DOHH2 (cell line): ENCODE results near the gene DGUOK.
A peak's percentile ranks its signal among the peaks of the same experiment; 100 is the strongest.

Experiments
- H3F3A ChIP-seq: fragments of 200-600 bp; sonication (generic), shearing (Covaris generic); 2 replicates; pipeline ENCODE4 v1.6.0; 2016; ENCODE audit warnings: antibody characterized with exemption, mild to moderate bottlenecking; ENCODE audit not compliant: control insufficient read depth, insufficient read depth
- H3K27ac ChIP-seq: fragments of 200-600 bp; sonication (generic); 2 replicates; pipeline ENCODE4 v1.5.1; 2014; ENCODE audit warnings: low read depth, mild to moderate bottlenecking, low read length, moderate library complexity
- H3K27me3 ChIP-seq: fragments of 200-600 bp; sonication (generic); 2 replicates; pipeline ENCODE4 v1.6.1; 2014; ENCODE audit warnings: mild to moderate bottlenecking, low read length, mixed read lengths; ENCODE audit not compliant: control insufficient read depth
- H3K36me3 ChIP-seq: fragments of 200-600 bp; sonication (generic); 2 replicates; pipeline ENCODE4 v1.6.1; 2014; ENCODE audit warnings: mild to moderate bottlenecking, low read length, moderate library complexity, mixed read lengths; ENCODE audit not compliant: control insufficient read depth
- H3K4me1 ChIP-seq: fragments of 200-600 bp; sonication (generic); 2 replicates; pipeline ENCODE4 v1.6.1; 2014; ENCODE audit warnings: mild to moderate bottlenecking, low read length, mixed read lengths; ENCODE audit not compliant: control insufficient read depth
- H3K4me2 ChIP-seq: fragments of 200-600 bp; sonication (generic); 2 replicates; pipeline ENCODE4 v1.6.0; 2014; ENCODE audit warnings: mild to moderate bottlenecking, low read length, moderate library complexity
- H3K4me3 ChIP-seq: fragments of 200-600 bp; sonication (generic); 2 replicates; pipeline ENCODE4 v1.5.1; 2014; ENCODE audit warnings: mild to moderate bottlenecking, low read length, mixed read lengths
- H3K79me2 ChIP-seq: fragments of 200-600 bp; sonication (generic); 2 replicates; pipeline ENCODE4 v1.6.1; 2014; ENCODE audit warnings: mild to moderate bottlenecking, low read length, mixed read lengths; ENCODE audit not compliant: control insufficient read depth
- H3K9me2 ChIP-seq: fragments of 200-600 bp; sonication (generic); replicated peaks from 2 replicates; pipeline ENCODE4 v1.6.1; 2014; ENCODE audit warnings: mild to moderate bottlenecking, low read length, mixed read lengths; ENCODE audit not compliant: control insufficient read depth
- H3K9me3 ChIP-seq: fragments of 200-600 bp; sonication (generic); 2 replicates; pipeline ENCODE4 v1.6.1; 2014; ENCODE audit warnings: antibody characterized with exemption, low read length, mixed read lengths; ENCODE audit not compliant: control insufficient read depth, insufficient read depth
- H4K20me1 ChIP-seq: fragments of 200-600 bp; sonication (generic); 2 replicates; pipeline ENCODE4 v1.6.0; 2014; ENCODE audit warnings: low read depth, mild to moderate bottlenecking, antibody characterized with exemption, low read length, moderate library complexity; ENCODE audit not compliant: control insufficient read depth, insufficient read depth
- CTCF ChIP-seq: fragments of 200-600 bp; sonication (generic); IDR thresholded peaks from one replicate; pipeline ENCODE4 v1.5.1; 2014; ENCODE audit warnings: antibody characterized with exemption, mild to moderate bottlenecking, low read depth, low read length; ENCODE audit not compliant: poor library complexity, severe bottlenecking
- EZH2phosphoT487 ChIP-seq: fragments of 200-600 bp; sonication (generic); IDR thresholded peaks from 2 replicates; pipeline ENCODE4 v1.6.1; 2017; ENCODE audit warnings: borderline replicate concordance, mild to moderate bottlenecking, antibody characterized with exemption, low read length, moderate library complexity, mixed read lengths

The DGUOK gene

GRCh38 chr2:73985308-73986084 is 58.8 kb downstream of the DGUOK start:
- peaks cover 20% of the 10 kb centered on the region for H3F3A ChIP-seq
- H3K9me3 ChIP-seq, result no peaks in the 10 kb centered on the region
- TF ChIP-seq EZH2phosphoT487 (no peak), CTCF (no peak)
- peak overlapping the region; percentile 84 for H3K4me3 ChIP-seq
- H4K20me1 ChIP-seq, result peaks cover 23% of the 10 kb centered on the region
- peaks cover 75% of the 10 kb centered on the region for H3K4me1 ChIP-seq
- peak overlapping the region; percentile 98 for H3K4me2 ChIP-seq
- no peaks in the 10 kb centered on the region for H3K9me2 ChIP-seq
- H3K27me3 ChIP-seq, result 0 out of 2 replicates have a peak, but pooled peaks cover 2% of the 10 kb centered on the region
- H3K27ac ChIP-seq, result peak overlapping the region; percentile 67
- H3K79me2 ChIP-seq, result peaks cover 55% of the 10 kb centered on the region
- peaks cover 49% of the 10 kb centered on the region for H3K36me3 ChIP-seq

DNA sequence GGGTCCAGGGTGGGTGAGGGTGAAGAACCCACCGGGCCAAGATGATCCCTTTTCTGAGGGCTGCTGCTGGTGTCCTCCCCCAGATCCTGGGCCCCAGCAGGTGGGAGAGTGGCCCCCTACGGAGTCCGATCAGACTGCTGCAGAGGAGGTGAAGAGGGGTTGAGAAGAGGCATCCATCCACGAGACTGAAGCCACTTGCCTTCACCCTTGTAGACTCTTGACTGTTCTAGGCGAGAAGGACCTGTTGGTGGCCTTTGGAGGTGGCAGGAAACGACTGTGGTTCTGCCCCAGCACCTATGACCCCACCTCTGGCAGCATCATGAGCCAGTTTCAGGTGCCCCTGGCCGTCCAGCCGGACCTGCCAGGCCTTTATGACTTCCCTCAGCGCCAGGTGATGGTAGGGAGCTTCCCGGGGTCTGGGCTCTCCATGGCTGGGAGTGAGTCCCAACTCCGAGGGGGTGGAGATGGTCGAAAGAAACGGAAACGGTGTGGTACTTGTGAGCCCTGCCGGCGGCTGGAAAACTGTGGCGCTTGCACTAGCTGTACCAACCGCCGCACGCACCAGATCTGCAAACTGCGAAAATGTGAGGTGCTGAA is 59.5 kb downstream of the DGUOK start:
- TF ChIP-seq CTCF, result no peak
- no peak for TF ChIP-seq EZH2phosphoT487
- peaks cover 61% of the 10 kb centered on the region for H3K79me2 ChIP-seq
- H3F3A ChIP-seq, result peaks cover 20% of the 10 kb centered on the region
- peaks cover 68% of the 10 kb centered on the region for H3K4me1 ChIP-seq
- no peaks in the 10 kb centered on the region for H3K9me3 ChIP-seq
- H3K4me2 ChIP-seq, result peak overlapping the region; percentile 98
- H4K20me1 ChIP-seq, result peaks cover 23% of the 10 kb centered on the region
- H3K4me3 ChIP-seq, result peak overlapping the region; percentile 84
- H3K36me3 ChIP-seq, result peaks cover 54% of the 10 kb centered on the region
- no peaks in the 10 kb centered on the region for H3K9me2 ChIP-seq
- H3K27ac ChIP-seq, result peak overlapping the region; percentile 67
- 0 out of 2 replicates have a peak, but pooled peaks cover 2% of the 10 kb centered on the region for H3K27me3 ChIP-seq

- Histone ChIP-seq H3K79me2 (peaks cover 72% of the 10 kb centered on the region), H3K36me3 (peaks cover 61% of the 10 kb centered on the region), H3K4me3 (peak overlapping the region; percentile 84), H3K4me1 (peaks cover 61% of the 10 kb centered on the region), H3K27me3 (0 out of 2 replicates have a peak, but pooled peaks cover 2% of the 10 kb centered on the region), H3F3A (peaks cover 15% of the 10 kb centered on the region), H4K20me1 (peaks cover 23% of the 10 kb centered on the region), H3K27ac (no peak overlapping the region), H3K4me2 (peak overlapping the region; percentile 98), H3K9me2 (no peaks in the 10 kb centered on the region), H3K9me3 (no peaks in the 10 kb centered on the region)
- TF ChIP-seq CTCF (no peak), EZH2phosphoT487 (no peak)
Observed at GRCh38 chr2:73987109-73987947, 60.6 kb downstream of the DGUOK start.
